H1 (cell line): ENCODE data around the gene LRRFIP1.

ENCODE experiments used
- ATF3 ChIP-seq: IDR thresholded peaks from 2 replicates; pipeline ENCODE4 v1.6.1; 2011; ENCODE audit warnings: low read depth, mild to moderate bottlenecking, low read length; ENCODE audit not compliant: insufficient read depth
- CEBPB ChIP-seq: IDR thresholded peaks from 2 replicates; pipeline ENCODE4 v1.6.1; 2012; ENCODE audit warnings: low read depth, low read length
- CTCF ChIP-seq, 3 experiments: IDR thresholded peaks; 1 replicate in 2 of 3; 2 replicates in 1 of 3; pipeline versions ENCODE4 v1.5.1 to v1.6.1; 2011; ENCODE audit warnings: low read length in 3 of 3, mild to moderate bottlenecking in 3 of 3, inconsistent platforms in 2 of 3, low read depth in 1 of 3, moderate library complexity in 1 of 3; ENCODE audit not compliant: insufficient read depth in 1 of 3; ENCODE audit errors: control extremely low read depth in 1 of 3
- EP300 ChIP-seq, 2 experiments: IDR thresholded peaks; 1 replicate in 1 of 2; 2 replicates in 1 of 2; pipeline ENCODE4 v1.6.1; 2011 to 2012; ENCODE audit warnings: low read depth in 2 of 2, low read length in 2 of 2, mild to moderate bottlenecking in 2 of 2, borderline replicate concordance in 1 of 2, inconsistent platforms in 1 of 2, moderate library complexity in 1 of 2
- EZH2 ChIP-seq: fragments of 200-600 bp; sonication (generic); IDR thresholded peaks from 2 replicates; pipeline ENCODE4 v1.7.1; 2012; ENCODE audit warnings: low read depth, mild to moderate bottlenecking, moderate library complexity, low read length, inconsistent platforms; ENCODE audit not compliant: severe bottlenecking
- KDM4A ChIP-seq: IDR thresholded peaks from one replicate; pipeline ENCODE4 v1.7.1; 2012; ENCODE audit warnings: low read depth, mild to moderate bottlenecking, moderate library complexity, low read length, inconsistent platforms; ENCODE audit not compliant: severe bottlenecking
- POLR2AphosphoS5 ChIP-seq: IDR thresholded peaks from 2 replicates; pipeline ENCODE4 v1.6.1; 2011; ENCODE audit warnings: low read depth, low read length
- RAD21 ChIP-seq, 2 experiments: IDR thresholded peaks in 1 of 2; conservative IDR thresholded peaks in 1 of 2; 2 replicates each; pipeline ENCODE4 v1.6.1; 2011; ENCODE audit warnings: low read depth in 2 of 2, low read length in 2 of 2, improper control_type of control experiment in 1 of 2, inconsistent platforms in 1 of 2, mild to moderate bottlenecking in 1 of 2, moderate library complexity in 1 of 2
- RBBP5 ChIP-seq: IDR thresholded peaks from 2 replicates; pipeline ENCODE4 v1.7.1; 2012; ENCODE audit warnings: low read depth, mild to moderate bottlenecking, inconsistent platforms, low read length, moderate library complexity, borderline replicate concordance
- RFX5 ChIP-seq: IDR thresholded peaks from 2 replicates; pipeline ENCODE4 v1.6.1; 2011; ENCODE audit warnings: low read depth, low read length, improper control_type of control experiment, borderline replicate concordance
- SP1 ChIP-seq: IDR thresholded peaks from 2 replicates; pipeline ENCODE4 v1.6.1; 2011; ENCODE audit warnings: low read depth, low read length
- USF2 ChIP-seq: IDR thresholded peaks from 2 replicates; pipeline ENCODE4 v1.6.1; 2011; ENCODE audit warnings: low read length, improper control_type of control experiment
- YY1 ChIP-seq: IDR thresholded peaks from 2 replicates; pipeline ENCODE4 v1.6.1; 2011; ENCODE audit warnings: low read depth, mild to moderate bottlenecking, low read length
- TF ChIP-seq, protein P1 (sequence below): IDR thresholded peaks from 2 replicates; pipeline ENCODE4 v1.6.1; 2012; ENCODE audit warnings: low read length, inconsistent platforms

DNA sequence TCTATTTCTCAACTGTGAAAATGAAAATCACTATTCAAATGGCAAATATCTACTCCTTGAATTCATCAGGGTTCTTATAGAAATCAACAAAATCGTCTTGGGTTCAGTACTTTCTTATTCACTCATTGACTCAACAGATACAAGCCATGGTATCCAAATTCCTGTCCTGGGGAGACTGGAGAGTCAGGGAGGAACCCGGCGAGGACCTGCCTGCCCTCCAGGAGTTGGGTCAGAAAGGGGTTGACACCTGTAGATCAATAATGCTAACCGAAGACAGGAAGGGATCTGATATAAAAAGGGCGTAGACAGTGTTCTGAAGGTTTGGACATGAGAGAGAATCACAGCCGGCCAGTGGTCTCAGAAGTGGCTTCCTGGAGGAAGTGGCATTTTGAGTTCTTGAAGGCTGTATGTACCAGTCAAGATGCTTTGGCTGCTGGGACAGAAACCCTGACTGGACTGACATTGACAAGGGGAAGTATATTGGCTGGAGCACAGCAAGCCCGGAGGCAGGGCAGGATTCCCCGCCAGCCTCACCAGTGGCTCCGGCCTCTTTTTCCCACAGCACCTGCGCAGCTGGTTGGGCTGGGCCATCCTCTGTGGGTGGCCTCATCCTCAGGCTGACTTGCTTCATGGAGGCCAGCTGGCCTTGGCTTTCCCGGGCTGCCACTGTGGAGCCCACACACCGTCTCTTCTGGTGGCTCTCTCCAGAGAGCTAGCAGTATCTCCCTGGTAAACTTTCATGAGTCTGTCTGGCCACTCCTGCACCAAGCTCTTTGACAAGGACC, 3.0 kb downstream of the LRRFIP1 start:
- TF ChIP-seq YY1: no peak
- TF ChIP-seq RAD21 (IDR thresholded peaks at IDR 0.05 in 1 of 2, conservative IDR thresholded peaks at IDR 0.05 in 1 of 2; ENCODE audit: low read depth in 2 of 2, low read length in 2 of 2): no peak
- no peak for TF ChIP-seq RFX5
- TF ChIP-seq POLR2AphosphoS5: no peak
- no peak for TF ChIP-seq CTCF (IDR thresholded peaks at IDR 0.05; ENCODE audit: control extremely low read depth in 1 of 3, insufficient read depth in 1 of 3, low read depth in 1 of 3, low read length in 3 of 3)
- no peak for TF ChIP-seq EP300 (IDR thresholded peaks at IDR 0.05; ENCODE audit: borderline replicate concordance in 1 of 2, low read depth in 2 of 2, low read length in 2 of 2)
- TF ChIP-seq EZH2: no peak
- TF ChIP-seq ATF3: no peak
- TF ChIP-seq KDM4A: no peak
- TF ChIP-seq USF2: no peak
- no peak for TF ChIP-seq CEBPB
- TF ChIP-seq RBBP5: no peak
- TF ChIP-seq, protein P1, sequence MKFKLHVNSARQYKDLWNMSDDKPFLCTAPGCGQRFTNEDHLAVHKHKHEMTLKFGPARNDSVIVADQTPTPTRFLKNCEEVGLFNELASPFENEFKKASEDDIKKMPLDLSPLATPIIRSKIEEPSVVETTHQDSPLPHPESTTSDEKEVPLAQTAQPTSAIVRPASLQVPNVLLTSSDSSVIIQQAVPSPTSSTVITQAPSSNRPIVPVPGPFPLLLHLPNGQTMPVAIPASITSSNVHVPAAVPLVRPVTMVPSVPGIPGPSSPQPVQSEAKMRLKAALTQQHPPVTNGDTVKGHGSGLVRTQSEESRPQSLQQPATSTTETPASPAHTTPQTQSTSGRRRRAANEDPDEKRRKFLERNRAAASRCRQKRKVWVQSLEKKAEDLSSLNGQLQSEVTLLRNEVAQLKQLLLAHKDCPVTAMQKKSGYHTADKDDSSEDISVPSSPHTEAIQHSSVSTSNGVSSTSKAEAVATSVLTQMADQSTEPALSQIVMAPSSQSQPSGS: no peak
- no peak for TF ChIP-seq SP1
